Heart left ventricle (tissue), 16 donors: ENCODE measurements around the gene CCDC60. TPM values are rescaled to one million over a fixed set of nuclear protein-coding genes. Genes with fewer than 3 reads are reported as not detected.

Experiments
- ATAC-seq, 4 donors: fragments of 200-7000 bp; cut with Tn5 transposase; one replicate each; pipeline ENCODE4 v1.9.1; 2020 to 2022; ENCODE audit warnings: moderate library complexity in 4 of 4, mild to moderate bottlenecking in 3 of 4, moderate number of reproducible peaks in 1 of 4
- DNase-seq, 5 donors: peaks; one replicate each; pipeline ENCODE4 v3.0.0-alpha.2; 2020
- H3K27ac ChIP-seq, 12 donors: fragments of 200-600 bp; sonication (generic) in 4 of 12; one replicate each; pipeline versions ENCODE4 v1.5.0 to v1.8.0; 2016 to 2022; ENCODE audit warnings: mild to moderate bottlenecking in 2 of 12
- H3K27me3 ChIP-seq, 9 donors: fragments of 200-600 bp; sonication (generic) in 2 of 9; one replicate each; pipeline versions ENCODE4 v1.5.1 to v1.8.0; 2016 to 2022; ENCODE audit warnings: mild to moderate bottlenecking in 3 of 9
- H3K36me3 ChIP-seq, 9 donors: fragments of 200-600 bp; sonication (generic) in 2 of 9; one replicate each; pipeline versions ENCODE4 v1.5.0 to v1.8.0; 2018 to 2022; ENCODE audit warnings: mild to moderate bottlenecking in 2 of 9
- H3K4me1 ChIP-seq, 12 donors: fragments of 200-600 bp; sonication (generic) in 4 of 12; one replicate each; pipeline versions ENCODE4 v1.5.0 to v1.8.0; 2016 to 2022; ENCODE audit warnings: mild to moderate bottlenecking in 3 of 12
- H3K4me3 ChIP-seq, 12 donors: fragments of 200-600 bp; sonication (generic) in 4 of 12; one replicate each; pipeline versions ENCODE4 v1.5.0 to v1.8.0; 2017 to 2022; ENCODE audit warnings: mild to moderate bottlenecking in 9 of 12, moderate library complexity in 4 of 12
- H3K9me3 ChIP-seq, 12 donors: fragments of 200-600 bp; sonication (generic) in 4 of 12; one replicate each; pipeline versions ENCODE4 v1.5.0 to v1.8.0; 2016 to 2022; ENCODE audit warnings: mild to moderate bottlenecking in 1 of 12
- CTCF ChIP-seq, 12 donors: fragments of 200-600 bp; sonication (generic) in 4 of 12; IDR thresholded peaks; one replicate each; pipeline versions ENCODE4 v1.5.0 to v1.8.0; 2018 to 2022; ENCODE audit warnings: antibody characterized with exemption in 12 of 12, mild to moderate bottlenecking in 5 of 12
- POLR2A ChIP-seq, 2 donors: fragments of 450-650 bp; IDR thresholded peaks; one replicate each; pipeline ENCODE4 v1.6.1; 2017; ENCODE audit warnings: antibody characterized with exemption in 2 of 2, mild to moderate bottlenecking in 2 of 2, moderate library complexity in 2 of 2
- WGBS, 4 donors: extraction: QIAGEN DNeasy Blood & Tissue Kit in 2 of 4; methylation state at CpG; one replicate each; pipeline versions ENCODE4 v1.1.5 to v1.1.7; 2013 to 2018; 5-methylcytosine and 5-hydroxymethylcytosine counted together
- intact Hi-C, 10 donors: fragments of 100-400 bp; cut with DNase I; formaldehyde crosslinking; loops; one replicate each; pipeline versions ENCODE4 v1.11.1 to v1.14.2; 2022
- polyA plus RNA-seq, 2 donors: library from polyadenylated mRNA; stranded (reverse); fragments of 200-250 nt; gene quantifications; one replicate each; pipeline ENCODE4 v1.2.3, GENCODE V29; 2013
- total RNA-seq, 9 donors: library from RNA; depleted of rRNA in 2 of 9; stranded (reverse); fragments of >200 nt in 2 of 9; fragmentation: NEBNext Ultra II Directional in 3 of 9; extraction: Animal tissue kit (Norgen Biotek cat#: 25700) in 3 of 9; gene quantifications; one replicate each; pipeline versions ENCODE4 v1.1.0 to v1.2.4, GENCODE V29; 2016 to 2023
- donor health status: ischemic (EF 13 %, LVEDD 7.1; RV severe dilation, severe dysfunction).
- donor health status: healthy with polysubstance abuse.
- donor health status: DM: no; HTN: yes; CAD: no.
- donor health status: DM: no; HTN: no; CAD: no.
- donor health status: ischemic (EF 25% LVEDD 6.9; RV normal size, moderate dysfunction).
- donor health status: ischemic (EF 25% LVEDD 5.7; RV mildly dilated, moderate dysfunction).
- donor health status: healthy.
- donor health status: DM: yes; HTN: yes; CAD: no.
- donor health status: ischemic (EF 35%, LVEDD 5.7; RV mildly dilated, moderate dysfunction).
- donor health status: nonischemic (EF 11% LVEDD 7.7; RV severe dilation, severe dysfunction).
- donor health status: DM: yes; HTN: yes; CAD: no.
- donor health status: PGD.
- donor health status: ischemic (EF 29% LVEDD 5.4; RV normal size, mild dysfunction).
- donor health status: nonischemic (EF 23%, LVEDD 6.1; RV moderate dilation, normal function).

The CCDC60 gene
- total and polyA plus RNA-seq, 11 donors, result not detected

- ATAC-seq, result no peak
- WGBS, 4 donors, result 55 to 73% (median 66%) methylated on average over 7 of the region's 7 CpGs
These were observed 32.0 kb upstream of the CCDC60 start for GRCh38 chr12:119302451-119303080.

GRCh38 chr12:119306593-119306992 is 27.9 kb upstream of the CCDC60 start:
- WGBS, 4 donors, result 83 to 92% (median 88%) methylated on average over 6 of the region's 6 CpGs
- ATAC-seq (no peak), DNase-seq (no peak)
- intact Hi-C loops, result no loop called here
- no peaks in the 10 kb centered on the region for H3K27me3 ChIP-seq
- no peak overlapping the region for H3K4me3 ChIP-seq
- TF ChIP-seq CTCF (IDR thresholded peaks at IDR 0.05) (no peak), POLR2A (IDR thresholded peaks at IDR 0.05) (no peak)
- H3K4me1 ChIP-seq, result peaks cover 0 to 6% (median 0%) of the 10 kb centered on the region in 12 donors
- H3K27ac ChIP-seq, result no peak overlapping the region
- no peaks in the 10 kb centered on the region for H3K9me3 ChIP-seq
- no peaks in the 10 kb centered on the region for H3K36me3 ChIP-seq

More at GRCh38 chr12:119302451-119303080, 32.0 kb upstream of the CCDC60 start:
- Histone ChIP-seq H3K9me3 (no peaks in the 10 kb centered on the region), H3K27me3 (no peaks in the 10 kb centered on the region), H3K4me1 (peaks cover 0 to under 1% (median 0%) of the 10 kb centered on the region in 12 donors), H3K27ac (no peak overlapping the region), H3K4me3 (no peak overlapping the region), H3K36me3 (no peaks in the 10 kb centered on the region)
- TF ChIP-seq POLR2A (IDR thresholded peaks at IDR 0.05) (no peak), CTCF (IDR thresholded peaks at IDR 0.05) (no peak)
- DNase-seq, result no peak
- intact Hi-C loops, result no loop called here

- no peak for DNase-seq
- 94 to 99% (median 96%) methylated on average over 2 of the region's 2 CpGs for WGBS, 4 donors
These were observed 26.8 kb upstream of the CCDC60 start for GRCh38 chr12:119307747-119308146.

More at GRCh38 chr12:119307747-119308146, 26.8 kb upstream of the CCDC60 start:
- Histone ChIP-seq H3K27ac (no peak overlapping the region), H3K4me1 (peaks cover 0 to 6% (median 0%) of the 10 kb centered on the region in 12 donors), H3K9me3 (no peaks in the 10 kb centered on the region), H3K4me3 (no peak overlapping the region), H3K27me3 (no peaks in the 10 kb centered on the region), H3K36me3 (no peaks in the 10 kb centered on the region)
- TF ChIP-seq POLR2A (IDR thresholded peaks at IDR 0.05), result no peak
- no peak for TF ChIP-seq CTCF (IDR thresholded peaks at IDR 0.05)
- intact Hi-C loops, result no loop called here
- no peak for ATAC-seq
